Stimulated activated naive B cell treated with anti-CD40 and anti-IgM and Interleukin-4, amounts not matched to agents 10 μg/mL and 1 μg/mL and 100 μg/mL, for 72 hours (primary cell): ENCODE data around the gene POLR2H.
A peak's percentile ranks its signal among the peaks of the same experiment; 100 is the strongest.

ENCODE experiments used
- ATAC-seq, 2 donors: fragments of 150-1000 bp; cut with Tn5 transposase; replicated peaks; 2 replicates each; pipeline ENCODE4 v1.10.0; 2021; ENCODE audit warnings: moderate library complexity in 1 of 2
- DNase-seq: peaks from one replicate; pipeline ENCODE4 v3.0.0; 2021
- H3K27ac Mint-ChIP-seq: one replicate; pipeline ENCODE4 v1.8.0; 2022; ENCODE audit warnings: mild to moderate bottlenecking, mixed read lengths
- H3K27me3 Mint-ChIP-seq, 2 donors: one replicate each; pipeline ENCODE4 v1.8.0; 2022; ENCODE audit warnings: mixed read lengths in 2 of 2
- H3K36me3 Mint-ChIP-seq, 2 donors: one replicate each; pipeline ENCODE4 v1.8.0; 2022; ENCODE audit warnings: mixed read lengths in 2 of 2, mild to moderate bottlenecking in 1 of 2
- H3K4me1 Mint-ChIP-seq, 2 donors: one replicate each; pipeline ENCODE4 v1.8.0; 2022; ENCODE audit warnings: mixed read lengths in 2 of 2, mild to moderate bottlenecking in 1 of 2
- H3K4me3 Mint-ChIP-seq, 2 donors: one replicate each; pipeline ENCODE4 v1.8.0; 2022; ENCODE audit warnings: mild to moderate bottlenecking in 2 of 2, mixed read lengths in 2 of 2, moderate library complexity in 1 of 2
- H3K9me3 Mint-ChIP-seq, 2 donors: one replicate each; pipeline ENCODE4 v1.8.0; 2022; ENCODE audit warnings: mixed read lengths in 2 of 2, mild to moderate bottlenecking in 1 of 2

POLR2H gene

DNA sequence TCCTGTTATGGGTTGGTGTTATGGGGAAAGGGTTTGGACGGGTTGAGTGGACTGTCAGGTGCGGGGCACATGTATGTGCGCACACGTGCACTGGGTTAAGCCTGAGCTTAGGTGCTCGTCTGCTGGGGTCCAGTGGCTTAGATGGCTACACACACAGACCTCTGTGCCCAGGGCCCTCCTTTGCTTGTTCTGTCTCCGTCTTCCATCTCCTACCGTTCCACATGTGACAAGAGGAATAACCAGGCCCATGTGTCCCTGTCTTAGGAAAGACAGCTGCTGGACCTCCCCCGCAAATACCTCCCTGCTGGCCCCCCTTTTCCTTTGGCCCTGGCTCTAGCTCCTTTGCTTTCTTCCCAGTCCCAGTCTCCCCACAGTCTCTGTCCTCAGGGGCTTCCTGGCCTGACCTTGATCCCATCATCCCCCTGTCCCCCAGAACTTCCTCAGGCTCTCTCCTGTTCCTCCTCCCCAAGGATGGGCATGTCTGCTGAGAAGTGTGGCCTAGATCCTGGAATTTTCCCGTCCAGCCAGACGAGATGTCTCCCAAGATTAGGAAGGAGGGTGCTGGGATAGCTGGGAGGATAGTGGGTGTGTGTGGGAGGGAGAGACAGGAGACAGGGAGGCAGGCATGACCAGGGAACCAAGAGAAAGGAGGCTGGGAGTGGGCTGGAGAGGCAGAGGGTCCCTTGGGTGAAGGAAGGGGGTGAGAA is 17.3 kb downstream of the POLR2H start:
- no peak for DNase-seq
- Mint-ChIP-seq H3K27ac (no peak overlapping the region), H3K9me3 (no peaks in the 10 kb centered on the region), H3K4me1 (peaks cover 13 to 19% of the 10 kb centered on the region in 2 donors), H3K4me3 (peak overlapping the region; percentile 63 to 70), H3K27me3 (peaks cover 62 to 79% of the 10 kb centered on the region in 2 donors), H3K36me3 (no peaks in the 10 kb centered on the region)
- no peak for ATAC-seq

DNA sequence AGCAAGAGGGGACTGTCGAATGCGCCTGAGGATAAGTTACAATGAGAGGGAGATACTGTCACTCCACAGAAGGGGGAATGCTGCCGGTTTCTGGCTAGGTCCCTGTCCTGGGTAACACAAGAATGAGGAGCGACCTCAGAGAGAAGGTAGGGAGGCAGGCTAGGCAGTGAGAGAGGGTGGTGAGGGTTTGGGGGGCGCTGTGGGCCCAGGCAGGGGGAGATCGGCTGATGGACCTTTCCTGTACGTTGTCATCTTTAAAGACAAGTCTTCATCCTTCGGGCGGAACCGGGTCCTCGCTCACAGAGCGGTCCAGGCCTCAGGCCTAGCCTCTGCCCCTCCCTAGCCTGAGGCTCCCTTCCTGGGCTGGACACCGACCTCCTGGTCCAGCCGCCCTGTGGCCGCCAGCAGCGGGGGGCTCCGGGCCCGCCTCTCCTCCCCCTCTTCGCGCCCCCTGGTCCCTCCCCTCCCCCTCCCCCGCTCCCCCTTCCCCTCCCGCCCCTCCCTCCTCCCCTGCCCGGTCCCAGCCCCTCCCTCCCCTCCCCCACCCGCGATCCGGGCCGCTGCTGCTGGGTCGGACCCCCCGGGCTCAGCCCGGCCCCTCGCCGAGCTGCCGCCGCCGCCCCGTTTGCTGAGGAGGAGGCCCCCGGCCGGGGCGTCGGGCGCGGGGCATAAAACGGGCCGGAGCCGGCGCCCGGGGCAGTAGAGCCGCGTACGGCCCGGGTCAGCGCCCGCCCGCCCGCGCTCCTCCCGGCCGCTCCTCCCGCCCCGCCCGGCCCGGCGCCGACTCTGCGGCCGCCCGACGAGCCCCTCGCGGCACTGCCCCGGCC is 18.1 kb downstream of the POLR2H start, which contains the start of gene CHRD:
Gene CHRD (plus strand): TSS at position 697 of the 827 bp plus-strand sequence. CDS start 265 bp downstream, outside the sequence.
- Mint-ChIP-seq H3K4me1 (peaks cover 13 to 19% of the 10 kb centered on the region in 2 donors), H3K9me3 (no peaks in the 10 kb centered on the region), H3K27ac (no peak within 1 kb of the TSS), H3K4me3 (peak within 1 kb of the TSS; percentile 70 to 74), H3K27me3 (peaks cover 67 to 86% of the 10 kb centered on the region in 2 donors), H3K36me3 (no peaks in the 10 kb centered on the region)
- ATAC-seq: peak in 1 of 2 donors; percentile 3
- no peak for DNase-seq

DNA sequence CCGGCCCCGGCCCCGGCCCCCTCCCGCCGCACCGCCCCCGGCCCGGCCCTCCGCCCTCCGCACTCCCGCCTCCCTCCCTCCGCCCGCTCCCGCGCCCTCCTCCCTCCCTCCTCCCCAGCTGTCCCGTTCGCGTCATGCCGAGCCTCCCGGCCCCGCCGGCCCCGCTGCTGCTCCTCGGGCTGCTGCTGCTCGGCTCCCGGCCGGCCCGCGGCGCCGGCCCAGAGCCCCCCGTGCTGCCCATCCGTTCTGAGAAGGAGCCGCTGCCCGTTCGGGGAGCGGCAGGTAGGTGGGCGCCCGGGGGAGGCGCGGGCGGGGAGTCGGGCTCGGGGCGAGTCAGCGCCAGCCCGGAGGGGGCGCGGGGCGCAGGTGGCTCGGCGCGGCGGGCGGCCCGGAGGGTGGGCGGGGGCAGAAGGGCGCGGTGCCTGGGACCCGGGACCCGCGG is 18.7 kb downstream of the POLR2H start:
- peaks cover 13 to 19% of the 10 kb centered on the region in 2 donors for H3K4me1 Mint-ChIP-seq
- no peaks in the 10 kb centered on the region for H3K9me3 Mint-ChIP-seq
- peak; percentile 19 to 45 for ATAC-seq
- no peaks in the 10 kb centered on the region for H3K36me3 Mint-ChIP-seq
- H3K27ac Mint-ChIP-seq: no peak overlapping the region
- peaks cover 72 to 90% of the 10 kb centered on the region in 2 donors for H3K27me3 Mint-ChIP-seq
- no peak overlapping the region for H3K4me3 Mint-ChIP-seq
- DNase-seq: no peak

DNA sequence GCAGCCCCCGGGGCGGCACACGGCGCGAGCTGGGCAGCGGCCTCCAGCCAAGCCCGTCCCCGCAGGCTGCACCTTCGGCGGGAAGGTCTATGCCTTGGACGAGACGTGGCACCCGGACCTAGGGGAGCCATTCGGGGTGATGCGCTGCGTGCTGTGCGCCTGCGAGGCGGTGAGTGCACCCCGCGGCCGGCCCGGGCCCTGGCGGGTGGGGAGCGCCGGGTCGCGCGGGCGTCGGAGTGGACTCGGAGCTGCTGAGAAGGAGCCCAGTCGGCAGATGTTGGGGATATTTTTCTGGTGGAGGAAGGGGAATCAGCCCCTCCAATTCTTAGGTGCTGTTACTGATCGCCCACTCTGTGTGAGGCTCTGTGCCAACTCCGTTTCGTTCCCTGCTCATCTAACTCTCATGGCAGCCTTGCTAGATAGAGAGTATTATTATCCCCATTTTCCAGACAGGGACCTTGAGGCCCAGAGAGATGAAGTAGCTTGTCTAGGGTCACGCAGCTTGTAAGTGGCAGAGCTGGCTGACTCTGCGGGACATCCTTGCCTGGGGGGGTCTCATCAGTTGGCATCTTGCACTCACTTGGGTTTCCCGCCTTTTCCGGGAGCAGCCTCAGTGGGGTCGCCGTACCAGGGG is 19.2 kb downstream of the POLR2H start:
- peaks cover 70 to 87% of the 10 kb centered on the region in 2 donors for H3K27me3 Mint-ChIP-seq
- peak overlapping the region; percentile 31 for H3K27ac Mint-ChIP-seq
- peaks cover 13 to 19% of the 10 kb centered on the region in 2 donors for H3K4me1 Mint-ChIP-seq
- DNase-seq (no peak), ATAC-seq (peak; percentile 38 to 57)
- H3K4me3 Mint-ChIP-seq: peak overlapping the region; percentile 64 to 74
- H3K36me3 Mint-ChIP-seq: no peaks in the 10 kb centered on the region
- no peaks in the 10 kb centered on the region for H3K9me3 Mint-ChIP-seq

DNA sequence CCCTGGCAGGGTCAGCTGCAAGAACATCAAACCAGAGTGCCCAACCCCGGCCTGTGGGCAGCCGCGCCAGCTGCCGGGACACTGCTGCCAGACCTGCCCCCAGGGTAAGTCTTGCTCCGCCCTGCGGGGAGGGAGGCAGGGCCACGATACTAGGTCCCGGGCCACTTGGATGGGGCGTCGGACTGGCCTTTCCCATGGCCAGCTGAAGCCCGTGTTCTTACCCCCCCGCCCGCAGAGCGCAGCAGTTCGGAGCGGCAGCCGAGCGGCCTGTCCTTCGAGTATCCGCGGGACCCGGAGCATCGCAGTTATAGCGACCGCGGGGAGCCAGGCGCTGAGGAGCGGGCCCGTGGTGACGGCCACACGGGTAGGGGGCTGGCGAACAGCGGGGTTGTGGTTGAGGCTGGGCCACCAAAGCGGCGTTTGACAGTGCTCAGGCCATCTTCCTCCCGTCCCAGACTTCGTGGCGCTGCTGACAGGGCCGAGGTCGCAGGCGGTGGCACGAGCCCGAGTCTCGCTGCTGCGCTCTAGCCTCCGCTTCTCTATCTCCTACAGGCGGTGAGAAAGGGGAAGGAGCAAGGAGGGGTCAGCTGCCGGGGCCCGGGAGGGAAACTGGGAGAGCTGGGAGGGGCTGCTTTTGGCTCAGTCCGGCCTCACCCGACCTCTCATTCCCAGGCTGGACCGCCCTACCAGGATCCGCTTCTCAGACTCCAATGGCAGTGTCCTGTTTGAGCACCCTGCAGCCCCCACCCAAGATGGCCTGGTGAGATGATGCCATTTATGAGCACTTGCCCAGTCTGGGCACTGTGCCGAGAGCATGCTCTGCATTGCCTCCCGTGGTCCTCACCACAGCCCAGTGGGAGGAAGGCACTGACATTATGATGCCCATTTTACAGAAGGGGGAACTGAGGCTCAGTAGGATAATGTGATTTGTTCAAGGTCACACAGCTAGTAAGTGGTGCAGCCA is 20.0 kb downstream of the POLR2H start:
- Mint-ChIP-seq H3K27ac (peak overlapping the region; percentile 31), H3K4me1 (peaks cover 13 to 19% of the 10 kb centered on the region in 2 donors), H3K27me3 (peaks cover 73 to 87% of the 10 kb centered on the region in 2 donors), H3K36me3 (no peaks in the 10 kb centered on the region), H3K9me3 (no peaks in the 10 kb centered on the region), H3K4me3 (peak overlapping the region; percentile 64 to 74)
- DNase-seq (no peak), ATAC-seq (peak; percentile 48 to 50)

DNA sequence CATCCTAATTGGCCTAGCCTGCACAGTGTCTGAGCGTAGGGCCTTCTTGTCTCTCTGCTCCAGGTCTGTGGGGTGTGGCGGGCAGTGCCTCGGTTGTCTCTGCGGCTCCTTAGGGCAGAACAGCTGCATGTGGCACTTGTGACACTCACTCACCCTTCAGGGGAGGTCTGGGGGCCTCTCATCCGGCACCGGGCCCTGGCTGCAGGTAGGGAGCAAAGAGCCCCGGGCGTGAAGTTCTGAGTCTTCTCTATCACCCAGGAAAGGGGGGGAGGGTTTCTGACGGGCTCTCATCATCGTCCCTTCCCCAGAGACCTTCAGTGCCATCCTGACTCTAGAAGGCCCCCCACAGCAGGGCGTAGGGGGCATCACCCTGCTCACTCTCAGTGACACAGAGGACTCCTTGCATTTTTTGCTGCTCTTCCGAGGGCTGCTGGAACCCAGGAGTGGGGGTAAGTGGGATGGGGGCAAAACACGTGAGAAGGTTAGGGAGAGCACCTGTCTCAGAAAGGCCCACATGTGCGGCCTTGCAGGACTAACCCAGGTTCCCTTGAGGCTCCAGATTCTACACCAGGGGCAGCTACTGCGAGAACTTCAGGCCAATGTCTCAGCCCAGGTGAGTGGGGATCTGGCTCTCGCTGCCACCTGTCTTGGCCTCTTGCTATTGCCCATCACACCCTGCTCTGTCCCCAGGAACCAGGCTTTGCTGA is 21.0 kb downstream of the POLR2H start:
- no peak overlapping the region for H3K4me3 Mint-ChIP-seq
- no peak for ATAC-seq
- H3K4me1 Mint-ChIP-seq: peaks cover 13 to 19% of the 10 kb centered on the region in 2 donors

DNA sequence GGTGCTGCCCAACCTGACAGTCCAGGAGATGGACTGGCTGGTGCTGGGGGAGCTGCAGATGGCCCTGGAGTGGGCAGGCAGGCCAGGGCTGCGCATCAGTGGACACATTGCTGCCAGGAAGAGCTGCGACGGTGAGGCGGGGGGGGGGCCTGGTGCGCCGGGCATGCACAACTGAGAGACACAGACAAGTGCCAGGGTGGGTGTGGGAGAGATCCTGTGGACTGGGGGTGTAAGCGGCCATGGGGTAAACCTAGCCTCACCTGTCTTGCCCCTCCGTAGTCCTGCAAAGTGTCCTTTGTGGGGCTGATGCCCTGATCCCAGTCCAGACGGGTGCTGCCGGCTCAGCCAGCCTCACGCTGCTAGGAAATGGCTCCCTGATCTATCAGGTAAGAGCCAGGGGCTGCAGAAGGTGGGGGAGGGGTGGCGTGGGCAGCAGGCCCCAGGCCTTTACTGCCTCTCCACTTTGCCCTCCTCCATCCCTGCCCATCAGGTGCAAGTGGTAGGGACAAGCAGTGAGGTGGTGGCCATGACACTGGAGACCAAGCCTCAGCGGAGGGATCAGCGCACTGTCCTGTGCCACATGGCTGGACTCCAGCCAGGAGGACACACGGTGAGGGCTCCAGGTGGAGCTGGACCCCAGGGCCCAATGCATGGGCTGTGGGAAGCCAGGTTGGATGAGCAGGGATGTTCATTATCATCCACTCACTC is 21.7 kb downstream of the POLR2H start:
- H3K27ac Mint-ChIP-seq: no peak overlapping the region
- H3K9me3 Mint-ChIP-seq: no peaks in the 10 kb centered on the region
- DNase-seq: no peak
- ATAC-seq: no peak
- H3K36me3 Mint-ChIP-seq: no peaks in the 10 kb centered on the region
- no peak overlapping the region for H3K4me3 Mint-ChIP-seq
- H3K4me1 Mint-ChIP-seq: peaks cover 13 to 19% of the 10 kb centered on the region in 2 donors
- peaks cover 66 to 77% of the 10 kb centered on the region in 2 donors for H3K27me3 Mint-ChIP-seq

More for the DNA sequence above, 21.0 kb downstream of the POLR2H start:
- H3K27ac Mint-ChIP-seq: no peak overlapping the region
- H3K27me3 Mint-ChIP-seq: peaks cover 71 to 81% of the 10 kb centered on the region in 2 donors
- no peaks in the 10 kb centered on the region for H3K36me3 Mint-ChIP-seq
- no peak for DNase-seq
- H3K9me3 Mint-ChIP-seq: no peaks in the 10 kb centered on the region

DNA sequence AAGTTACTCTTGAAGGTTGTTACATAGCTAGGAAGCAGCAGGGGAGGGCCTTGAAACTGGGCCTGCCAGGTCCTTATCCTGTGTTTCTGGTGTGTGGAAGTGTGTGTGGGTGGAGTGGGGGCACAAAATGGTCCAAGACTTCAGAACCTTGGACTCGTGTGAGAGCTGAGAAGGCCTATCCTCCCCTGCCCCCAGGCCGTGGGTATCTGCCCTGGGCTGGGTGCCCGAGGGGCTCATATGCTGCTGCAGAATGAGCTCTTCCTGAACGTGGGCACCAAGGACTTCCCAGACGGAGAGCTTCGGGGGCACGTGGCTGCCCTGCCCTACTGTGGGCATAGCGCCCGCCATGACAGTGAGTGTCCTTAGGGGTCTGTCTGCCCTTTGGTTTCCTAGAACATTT is 22.8 kb downstream of the POLR2H start:
- ATAC-seq: no peak
- H3K4me1 Mint-ChIP-seq: peaks cover 12 to 19% of the 10 kb centered on the region in 2 donors
- H3K9me3 Mint-ChIP-seq: no peaks in the 10 kb centered on the region
- no peak overlapping the region for H3K4me3 Mint-ChIP-seq
- no peak for DNase-seq
- H3K36me3 Mint-ChIP-seq: no peaks in the 10 kb centered on the region
- H3K27ac Mint-ChIP-seq: no peak overlapping the region
- peaks cover 65 to 75% of the 10 kb centered on the region in 2 donors for H3K27me3 Mint-ChIP-seq

DNA sequence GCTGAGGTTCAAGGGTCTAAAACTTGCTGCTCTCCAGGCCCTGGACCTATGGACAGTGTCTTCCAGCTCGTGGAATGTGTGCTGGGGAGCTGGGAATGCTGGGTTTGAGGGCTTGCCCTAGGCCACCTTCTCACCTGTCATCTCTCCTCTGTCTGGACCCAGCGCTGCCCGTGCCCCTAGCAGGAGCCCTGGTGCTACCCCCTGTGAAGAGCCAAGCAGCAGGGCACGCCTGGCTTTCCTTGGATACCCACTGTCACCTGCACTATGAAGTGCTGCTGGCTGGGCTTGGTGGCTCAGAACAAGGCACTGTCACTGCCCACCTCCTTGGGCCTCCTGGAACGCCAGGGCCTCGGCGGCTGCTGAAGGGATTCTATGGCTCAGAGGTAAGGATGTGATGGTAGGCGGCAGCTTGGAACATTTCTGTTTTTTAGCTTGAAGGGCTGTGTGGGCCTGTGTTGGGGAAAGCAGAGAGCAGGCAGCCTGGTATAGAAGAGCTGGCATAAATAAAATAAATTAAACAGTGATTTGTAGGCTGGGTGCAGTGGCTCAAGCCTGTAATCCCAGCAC is 23.4 kb downstream of the POLR2H start:
- ATAC-seq: no peak
- no peak for DNase-seq
- no peak overlapping the region for H3K4me3 Mint-ChIP-seq
- H3K27ac Mint-ChIP-seq: no peak overlapping the region
- peaks cover 69 to 78% of the 10 kb centered on the region in 2 donors for H3K27me3 Mint-ChIP-seq
- H3K9me3 Mint-ChIP-seq: no peaks in the 10 kb centered on the region
- no peaks in the 10 kb centered on the region for H3K36me3 Mint-ChIP-seq
- H3K4me1 Mint-ChIP-seq: peaks cover 10 to 19% of the 10 kb centered on the region in 2 donors

DNA sequence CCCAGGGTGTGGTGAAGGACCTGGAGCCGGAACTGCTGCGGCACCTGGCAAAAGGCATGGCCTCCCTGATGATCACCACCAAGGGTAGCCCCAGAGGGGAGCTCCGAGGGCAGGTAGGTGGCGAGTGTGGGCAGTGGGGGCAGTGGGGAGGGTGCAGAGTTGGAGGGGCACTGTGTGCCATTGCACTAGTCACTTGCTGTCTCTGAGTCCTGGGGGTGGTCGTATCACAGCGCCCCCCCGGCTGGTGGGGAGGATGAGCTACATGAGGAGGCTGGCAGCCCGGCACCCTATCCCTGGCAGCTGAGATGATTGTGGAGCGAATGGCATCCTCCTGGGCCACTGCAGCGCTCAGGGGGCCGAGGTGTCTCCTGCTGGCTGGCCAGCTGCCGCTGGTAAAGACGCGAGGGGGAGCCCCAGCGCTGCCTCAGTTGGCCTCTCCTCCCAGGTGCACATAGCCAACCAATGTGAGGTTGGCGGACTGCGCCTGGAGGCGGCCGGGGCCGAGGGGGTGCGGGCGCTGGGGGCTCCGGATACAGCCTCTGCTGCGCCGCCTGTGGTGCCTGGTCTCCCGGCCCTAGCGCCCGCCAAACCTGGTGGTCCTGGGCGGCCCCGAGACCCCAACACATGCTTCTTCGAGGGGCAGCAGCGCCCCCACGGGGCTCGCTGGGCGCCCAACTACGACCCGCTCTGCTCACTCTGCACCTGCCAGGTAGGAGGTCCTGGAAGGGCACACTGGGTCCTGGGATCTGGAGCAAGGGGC is 24.7 kb downstream of the POLR2H start:
- Mint-ChIP-seq H3K4me1 (peaks cover 6 to 12% of the 10 kb centered on the region in 2 donors), H3K4me3 (no peak overlapping the region), H3K27ac (no peak overlapping the region), H3K9me3 (no peaks in the 10 kb centered on the region), H3K27me3 (peaks cover 75 to 82% of the 10 kb centered on the region in 2 donors), H3K36me3 (no peaks in the 10 kb centered on the region)
- DNase-seq: no peak
- no peak for ATAC-seq

DNA sequence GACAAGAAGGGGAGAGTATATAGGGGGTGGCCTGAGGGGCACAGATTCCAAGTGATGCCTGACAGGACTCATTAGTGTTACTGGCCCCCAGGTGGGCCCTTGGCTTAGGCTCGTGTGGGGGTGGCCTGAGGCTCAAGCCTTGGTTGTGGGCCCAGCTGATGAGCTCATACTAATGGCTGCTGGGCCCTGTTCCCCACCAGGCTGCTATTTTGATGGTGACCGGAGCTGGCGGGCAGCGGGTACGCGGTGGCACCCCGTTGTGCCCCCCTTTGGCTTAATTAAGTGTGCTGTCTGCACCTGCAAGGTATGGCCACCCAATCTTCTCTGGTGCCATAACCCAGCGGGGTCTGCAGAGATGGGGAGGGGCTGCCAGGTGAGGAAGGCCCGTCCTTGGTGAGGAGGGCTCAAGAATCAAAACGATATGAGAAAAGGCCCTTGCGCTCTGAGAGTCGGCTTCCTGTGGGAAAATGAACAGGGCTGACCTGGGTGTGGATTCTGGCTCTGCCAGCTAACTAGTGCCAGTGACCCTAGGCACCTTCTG is 25.7 kb downstream of the POLR2H start:
- Mint-ChIP-seq H3K4me1 (peaks cover 0 to 2% of the 10 kb centered on the region in 2 donors), H3K9me3 (no peaks in the 10 kb centered on the region), H3K36me3 (no peaks in the 10 kb centered on the region), H3K27ac (no peak overlapping the region), H3K27me3 (peaks cover 71 to 74% of the 10 kb centered on the region in 2 donors), H3K4me3 (no peak overlapping the region)
- ATAC-seq: no peak
- DNase-seq: no peak
